HL-60/S4 treated with retinoic acid at 250 ng/mL for 4 days and 3 days (cell line): Measurements from ENCODE around the gene FBXO33.
"Not testable (repeated sequence)": the region's sequence is repeated elsewhere in the genome, so short reads cannot be mapped to it uniquely, and the experiment has no call there.

Experiments
- in situ Hi-C: fragments of 300-500 bp; cut with MboI; formaldehyde crosslinking; loops from 2 replicates; pipeline ENCODE4 v1.7.0; 2022; ENCODE audit warnings: low sequenced_read_pairs

The FBXO33 gene

GRCh38 chr14:39374851-39375250, 57.4 kb downstream of the FBXO33 start:
- in situ Hi-C loops = no loop called here

GRCh38 chr14:39372656-39373055, 59.6 kb downstream of the FBXO33 start:
- in situ Hi-C loops = no loop called here

- in situ Hi-C loops = no loop called here
Observed at GRCh38 chr14:39370415-39370814, 61.8 kb downstream of the FBXO33 start.

GRCh38 chr14:39369029-39369428, 63.2 kb downstream of the FBXO33 start:
- in situ Hi-C loops = no loop called here

- in situ Hi-C loops = no loop called here
Observed at GRCh38 chr14:39368261-39368959, 63.8 kb downstream of the FBXO33 start.

GRCh38 chr14:39367387-39367751, 64.9 kb downstream of the FBXO33 start:
- in situ Hi-C loops = no loop called here

- in situ Hi-C loops = no loop called here
Observed at GRCh38 chr14:39366460-39367386, 65.5 kb downstream of the FBXO33 start.

GRCh38 chr14:39365354-39365753, 66.9 kb downstream of the FBXO33 start:
- in situ Hi-C loops = no loop called here

GRCh38 chr14:39364509-39364908, 67.7 kb downstream of the FBXO33 start:
- in situ Hi-C loops = no loop called here

GRCh38 chr14:39361556-39361955, 70.7 kb downstream of the FBXO33 start:
- in situ Hi-C loops = not testable (repeated sequence)

GRCh38 chr14:39360316-39360715, 71.9 kb downstream of the FBXO33 start:
- in situ Hi-C loops = no loop called here

GRCh38 chr14:39359069-39359468, 73.2 kb downstream of the FBXO33 start:
- in situ Hi-C loops = not testable (repeated sequence)

- in situ Hi-C loops = no loop called here
Observed at GRCh38 chr14:39351708-39352107, 80.5 kb downstream of the FBXO33 start.

GRCh38 chr14:39350866-39351265, 81.4 kb downstream of the FBXO33 start:
- in situ Hi-C loops = no loop called here
